HG03378 (cell line): Measurements from ENCODE around the gene ASXL1.
"Not testable (repeated sequence)": the region's sequence is repeated elsewhere in the genome, so short reads cannot be mapped to it uniquely, and the experiment has no call there.

Experiments
- ATAC-seq: cut with Tn5 transposase; IDR thresholded peaks from one replicate; pipeline ENCODE4 v1.9.1; 2021; ENCODE audit warnings: mild to moderate bottlenecking, moderate library complexity; ENCODE audit not compliant: unreplicated experiment

The ASXL1 gene

DNA sequence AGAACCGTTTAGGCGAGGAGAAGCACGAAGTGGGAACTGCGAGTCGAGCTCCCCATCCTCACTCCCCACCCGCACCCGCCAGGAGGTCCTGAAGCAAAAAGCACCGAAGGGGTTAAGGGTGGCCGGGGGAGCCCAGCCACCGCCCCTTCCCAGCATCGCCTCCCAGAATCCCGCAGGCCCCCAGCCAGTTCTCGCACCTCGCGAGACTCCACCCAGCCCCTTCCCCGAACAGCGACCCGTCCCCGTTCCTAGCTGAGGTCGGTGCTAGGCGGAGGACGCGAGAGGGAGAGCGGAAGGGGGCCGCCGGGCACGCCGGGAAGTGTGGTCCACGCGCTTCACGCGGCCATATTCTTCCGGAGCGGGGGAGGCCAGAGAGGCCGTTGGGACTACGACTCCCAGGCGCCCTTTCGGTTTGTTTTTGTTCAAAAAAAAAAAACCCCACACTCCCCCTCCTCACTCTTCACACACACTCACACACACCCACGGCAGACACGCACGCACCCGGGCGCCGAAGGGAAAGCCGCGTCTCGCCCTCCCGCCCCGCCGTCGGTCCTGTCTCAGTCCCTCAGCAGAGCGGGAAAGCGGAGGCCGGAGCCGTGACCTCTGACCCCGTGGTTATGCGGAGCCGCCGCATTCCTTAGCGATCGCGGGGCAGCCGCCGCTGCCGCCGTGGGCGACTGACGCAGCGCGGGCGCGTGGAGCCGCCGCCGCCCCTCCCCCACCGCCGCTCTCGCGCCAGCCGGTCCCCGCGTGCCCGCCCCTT, at the start of gene ASXL1:
Gene ASXL1, plus strand, starts transcription at position 463 of the 763 bp plus-strand sequence. CDS start 445 bp downstream, outside the sequence.
- peak; percentile 52 for ATAC-seq

DNA sequence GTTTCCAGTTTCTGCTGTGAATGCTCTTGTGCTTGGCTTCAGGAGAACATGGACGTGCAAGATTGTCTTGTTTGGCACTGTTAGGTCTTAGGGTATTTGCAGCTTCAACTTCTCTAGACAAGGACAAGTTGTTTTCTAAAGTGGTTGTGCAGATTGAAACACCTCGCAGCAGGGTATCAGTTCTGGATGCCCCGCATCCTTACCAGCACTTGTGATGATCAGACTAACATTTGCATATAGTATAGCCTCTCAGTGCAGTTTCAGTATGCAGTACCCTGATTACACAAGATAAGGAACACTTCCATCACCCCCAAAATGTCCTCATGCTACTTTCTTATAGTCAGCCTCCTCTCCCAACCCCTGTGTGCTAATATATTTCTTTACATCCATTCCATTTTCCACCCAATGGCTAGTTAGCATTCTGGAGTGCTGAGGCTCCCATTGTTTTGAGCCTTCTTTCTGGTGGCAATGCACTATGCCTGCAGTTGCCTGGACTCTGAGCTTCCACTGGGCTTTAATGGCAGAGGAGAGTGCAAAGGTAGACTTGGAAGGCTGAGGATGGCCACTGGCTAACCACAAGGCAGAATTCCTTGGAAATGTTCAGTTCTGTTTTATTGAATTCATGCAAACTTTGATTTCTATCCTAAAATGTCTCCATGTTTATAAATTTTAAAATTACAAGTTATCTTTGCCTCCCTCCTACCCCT, 45.3 kb upstream of the ASXL1 start:
- no peak for ATAC-seq

DNA sequence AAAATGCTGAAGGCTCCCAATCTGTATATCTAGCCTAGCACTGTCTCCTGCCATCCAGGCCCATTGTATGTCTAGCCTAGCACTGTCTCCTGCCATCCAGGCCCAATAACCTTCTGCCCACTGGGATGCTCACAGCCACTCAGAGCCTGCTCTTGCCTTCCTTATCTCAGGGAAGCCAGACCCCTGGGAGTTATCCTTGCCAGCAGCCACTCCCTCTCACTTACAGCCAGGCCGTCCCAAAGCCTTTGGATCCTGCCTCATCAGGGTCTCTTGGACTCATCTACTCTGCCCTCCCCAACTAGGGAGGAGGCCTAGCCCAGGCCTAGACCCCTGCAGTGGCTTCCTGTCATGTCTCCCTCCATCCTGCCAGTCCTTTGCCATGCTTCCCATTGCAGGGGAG, 43.4 kb upstream of the ASXL1 start:
- ATAC-seq: no peak

DNA sequence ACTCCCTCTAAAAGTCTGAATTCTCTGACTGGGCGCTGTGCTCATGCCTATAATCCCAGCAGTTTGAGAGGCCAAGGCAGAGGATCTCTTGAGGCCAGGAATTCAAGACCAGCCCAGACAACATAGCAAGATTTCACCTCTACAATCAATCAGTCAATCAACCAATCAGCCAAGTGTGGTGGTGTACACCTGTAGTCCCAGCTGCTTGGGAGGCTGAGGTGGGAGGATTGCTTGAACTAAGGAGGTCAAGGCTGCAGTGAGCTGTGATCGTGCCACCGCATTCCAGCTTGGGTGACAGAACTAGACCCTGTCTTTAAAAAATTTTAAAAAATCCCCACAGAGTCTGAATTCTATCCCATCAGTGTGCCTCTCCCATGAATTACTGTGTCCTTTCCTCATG, 42.7 kb upstream of the ASXL1 start:
- ATAC-seq: no peak

DNA sequence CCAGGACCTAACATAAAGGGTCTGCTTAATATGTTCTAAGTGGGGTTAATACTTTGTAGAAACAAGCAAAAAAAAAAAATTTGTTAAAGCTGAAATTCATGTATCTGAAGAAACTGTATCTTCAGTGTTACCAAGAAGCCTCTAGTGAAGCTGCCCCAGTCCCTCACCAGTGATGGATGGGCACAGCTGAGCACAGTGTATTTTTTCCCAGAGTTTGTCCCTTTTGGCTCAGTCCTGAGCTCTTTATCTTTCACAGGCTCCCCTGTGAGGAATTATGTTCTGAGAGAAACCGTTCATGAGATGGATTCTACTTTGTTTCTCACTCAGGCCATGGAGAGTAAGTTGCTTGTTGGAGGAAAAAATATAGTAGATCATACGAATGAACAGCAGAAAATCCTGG, 42.2 kb upstream of the ASXL1 start:
- ATAC-seq: no peak

DNA sequence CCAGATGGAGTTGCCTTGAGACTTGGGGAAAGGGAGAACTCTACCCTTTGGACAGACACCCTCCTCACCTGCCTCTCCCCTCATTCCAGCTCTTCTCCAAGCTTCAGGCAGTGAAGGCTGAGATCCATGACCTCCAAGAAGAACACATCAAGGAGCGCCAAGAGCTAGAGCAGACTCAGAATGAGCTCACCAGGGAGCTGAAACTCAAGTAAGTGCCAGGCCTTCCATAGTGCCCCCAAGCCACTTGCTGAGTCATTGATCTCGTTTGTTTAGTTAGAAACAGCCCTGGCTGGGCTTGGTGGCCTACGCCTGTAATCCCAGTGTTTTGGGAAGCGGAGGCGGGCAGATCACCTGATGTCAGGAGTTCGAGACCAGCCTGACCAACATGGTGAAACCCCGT, 41.5 kb upstream of the ASXL1 start:
- ATAC-seq: no peak

DNA sequence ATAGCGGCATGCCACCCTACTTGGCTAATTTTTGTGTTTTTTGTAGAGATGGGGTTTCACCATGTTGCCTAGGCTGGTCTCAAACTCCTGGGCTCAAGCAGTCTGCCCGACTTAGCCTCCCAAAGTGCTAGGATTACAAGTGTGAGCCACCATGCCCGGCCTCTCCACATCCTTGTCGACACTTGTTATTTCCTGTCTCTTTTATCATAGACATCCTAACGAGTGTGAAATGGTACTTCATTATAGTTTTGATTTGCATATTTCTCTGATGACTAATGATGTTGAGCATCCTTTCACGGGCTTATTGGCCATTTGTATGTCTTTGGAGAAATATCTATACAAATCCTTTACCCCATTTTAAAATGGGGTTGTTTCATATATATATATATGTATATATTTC, 39.0 kb upstream of the ASXL1 start:
- no peak for ATAC-seq

DNA sequence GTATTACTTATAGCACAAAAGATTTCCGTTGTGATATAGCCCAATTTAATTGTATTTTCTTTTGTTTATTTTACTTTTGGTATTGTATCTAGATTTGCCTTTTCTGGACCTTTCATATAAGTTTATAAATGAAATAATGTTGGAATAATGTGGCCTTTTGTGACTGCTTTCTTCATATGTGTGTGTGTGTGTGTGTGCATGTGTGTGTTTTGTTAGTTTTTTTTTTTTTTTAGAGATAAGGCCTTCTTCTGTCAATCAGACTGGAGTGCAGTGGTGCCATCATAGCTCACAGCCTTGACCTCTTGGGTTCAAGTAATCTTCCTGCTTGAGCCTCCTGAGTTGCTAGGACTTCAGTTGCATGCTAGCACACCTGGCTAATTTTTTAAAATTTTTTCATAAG, 37.8 kb upstream of the ASXL1 start:
- no peak for ATAC-seq

DNA sequence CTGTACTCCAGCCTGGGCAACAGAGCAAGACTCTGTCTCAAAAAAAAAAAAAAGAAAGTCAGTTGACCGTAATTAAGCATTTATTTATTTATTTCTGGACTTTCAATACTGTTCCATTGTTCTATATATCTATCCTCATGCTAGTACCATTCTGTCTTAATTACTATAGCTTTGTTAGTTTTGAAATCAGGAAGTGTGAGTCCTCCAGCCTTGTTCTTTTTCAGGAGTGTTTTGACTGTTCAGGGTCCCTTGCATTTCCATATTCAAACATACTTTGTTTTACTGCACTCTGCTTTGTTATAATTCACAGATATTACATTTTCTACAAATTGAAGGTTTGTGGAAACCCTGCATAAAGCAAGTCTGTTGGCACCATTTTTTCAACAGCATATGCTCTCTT, 36.7 kb upstream of the ASXL1 start:
- ATAC-seq: no peak

DNA sequence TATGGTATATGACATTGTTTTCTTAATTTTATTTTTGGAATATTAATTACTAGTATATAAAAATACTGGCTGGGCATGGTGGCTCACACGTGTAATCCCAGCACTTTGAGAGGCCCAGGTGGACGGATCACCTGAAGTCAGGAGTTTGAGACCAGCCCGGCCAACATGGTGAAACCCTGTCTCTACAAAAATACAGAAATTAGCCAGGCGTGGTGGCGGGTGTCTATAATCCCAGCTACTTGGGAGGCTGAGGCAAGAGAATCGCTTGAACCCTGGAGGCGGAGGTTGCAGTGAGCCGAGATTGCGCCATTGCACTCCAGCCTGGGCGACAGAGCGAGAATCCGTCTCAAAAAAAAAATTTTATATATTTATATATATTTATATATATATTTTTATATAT, 35.9 kb upstream of the ASXL1 start:
- not testable (repeated sequence) for ATAC-seq

DNA sequence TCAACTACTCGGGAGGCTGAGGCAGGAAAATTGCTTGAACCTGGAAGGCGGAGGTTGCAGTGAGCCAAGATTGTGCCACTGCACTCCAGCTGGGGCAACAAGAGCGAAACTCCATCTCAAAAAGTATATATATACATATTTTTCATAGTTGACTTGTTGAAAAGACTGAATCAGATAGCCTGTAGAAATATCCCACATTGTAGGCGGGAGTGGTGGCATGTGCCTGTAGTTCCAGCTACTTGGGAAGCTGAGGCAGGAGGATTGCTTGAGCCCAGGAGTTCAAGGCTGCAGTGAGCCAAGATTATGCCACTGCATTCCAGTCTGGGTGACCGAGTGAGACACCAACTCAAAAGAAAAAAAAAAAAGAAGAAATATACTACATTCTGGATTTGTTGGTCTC, 34.4 kb upstream of the ASXL1 start:
- not testable (repeated sequence) for ATAC-seq

DNA sequence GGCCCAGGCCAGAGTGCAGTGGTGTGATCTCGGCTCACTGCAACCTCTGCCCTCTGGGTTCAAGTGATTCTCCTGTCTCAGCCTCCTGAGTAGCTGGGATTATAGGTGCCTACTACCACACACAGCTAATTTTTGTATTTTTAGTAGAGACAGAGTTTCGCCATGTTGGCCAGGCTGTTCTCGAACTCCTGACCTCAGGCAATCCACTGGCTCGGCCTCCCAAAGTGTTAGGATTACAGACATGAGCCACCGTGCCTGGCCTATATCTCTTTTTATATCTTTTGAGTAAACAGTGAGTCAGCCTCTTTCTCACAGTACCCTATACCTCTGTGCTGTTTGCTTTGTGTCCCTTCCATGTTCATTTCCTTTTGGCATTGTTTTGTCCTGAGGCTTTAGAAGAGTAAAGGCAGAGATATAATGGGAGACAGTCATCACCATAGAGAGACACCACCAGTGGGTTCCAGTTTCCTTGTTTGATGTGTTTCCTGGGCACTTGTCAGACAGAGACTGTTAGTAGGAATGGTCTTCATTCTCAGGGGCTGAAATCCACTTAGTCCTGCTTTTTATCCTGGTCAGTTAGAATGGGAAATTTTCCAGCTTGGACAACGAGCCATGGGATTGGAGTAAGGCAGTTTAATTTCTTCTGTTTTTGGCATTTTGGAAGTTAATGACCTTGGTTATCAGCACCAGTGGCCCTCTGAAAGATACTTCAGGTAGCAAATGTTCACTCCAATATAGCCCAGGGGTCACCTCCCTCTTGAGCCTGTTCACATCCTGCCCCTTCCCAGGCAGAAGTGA, 32.2 kb upstream of the ASXL1 start:
- ATAC-seq: no peak

DNA sequence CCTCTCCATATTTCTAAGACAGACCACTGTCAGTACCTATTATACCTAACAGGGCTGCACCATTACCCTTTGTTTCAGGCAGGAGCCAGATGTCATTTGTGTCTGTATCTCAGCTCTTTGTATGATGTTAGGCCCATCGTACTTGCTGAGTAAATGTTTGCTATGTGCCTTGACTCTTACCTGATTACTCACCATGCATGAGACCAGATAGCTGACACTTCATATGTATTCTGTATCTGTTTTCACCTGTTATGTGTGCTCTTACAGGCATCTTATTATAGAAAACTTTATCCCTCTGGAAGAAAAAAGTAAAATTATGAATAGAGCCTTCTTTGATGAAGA, 31.7 kb upstream of the ASXL1 start:
- no peak for ATAC-seq

DNA sequence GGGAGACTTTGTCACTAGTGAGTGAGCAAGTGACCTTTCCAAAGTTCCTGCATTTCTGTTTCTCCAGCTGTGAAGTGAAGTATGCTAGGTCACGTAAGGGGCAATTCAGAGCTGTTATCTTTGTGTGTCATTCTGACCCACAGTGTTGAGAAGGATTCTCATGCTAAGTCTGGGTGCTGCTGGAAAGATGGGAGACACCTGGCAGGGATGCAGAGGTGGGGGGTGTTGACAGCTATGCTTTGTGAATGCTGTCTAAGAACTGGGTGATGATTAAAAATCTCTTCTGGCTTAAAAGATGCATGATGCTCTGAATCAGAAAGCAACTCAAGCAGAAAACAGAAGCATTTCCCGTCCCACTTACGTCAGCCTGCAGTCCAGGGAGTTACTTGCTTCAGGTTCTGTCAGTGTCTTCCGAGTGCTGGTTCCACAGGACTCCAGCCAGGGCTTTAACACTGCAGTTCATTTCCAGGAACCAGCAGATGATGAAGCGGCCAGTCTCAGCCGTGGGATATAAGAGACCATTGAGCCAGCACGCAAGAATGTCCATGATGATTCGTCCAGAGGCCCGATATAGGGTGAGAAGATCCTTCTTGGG, 30.9 kb upstream of the ASXL1 start:
- no peak for ATAC-seq

DNA sequence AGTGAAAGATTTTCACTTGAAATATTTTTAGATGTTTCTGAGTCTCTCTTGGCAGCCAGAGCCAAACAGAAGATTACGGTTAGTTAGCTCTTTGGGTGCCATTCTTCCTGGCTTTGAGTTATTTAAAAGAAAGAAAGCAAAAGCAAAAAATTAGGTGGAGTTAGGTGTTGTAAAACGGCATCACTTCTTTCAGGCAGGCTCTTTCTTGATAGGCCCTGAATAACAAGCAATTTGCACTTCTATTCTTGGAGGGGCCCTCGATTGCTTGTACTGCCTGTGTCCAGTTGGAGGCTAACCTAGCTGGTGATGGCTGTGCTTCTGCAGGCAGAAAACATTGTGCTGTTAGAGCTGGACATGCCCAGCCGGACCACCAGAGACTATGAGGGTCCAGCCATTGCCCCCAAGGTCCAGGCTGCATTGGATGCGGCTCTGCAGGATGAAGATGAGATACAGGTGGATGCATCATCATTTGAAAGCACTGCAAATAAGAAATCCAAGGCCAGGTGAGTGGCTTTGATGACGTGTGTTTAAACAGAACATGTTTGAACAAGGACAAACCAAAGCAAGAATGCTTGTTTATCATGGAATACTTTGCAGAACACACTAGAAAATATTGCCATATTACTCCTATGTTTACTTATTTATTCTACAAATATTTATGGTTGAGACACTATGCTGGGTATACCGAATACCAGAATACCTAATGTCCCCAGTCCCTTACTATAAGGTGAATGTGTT, 28.1 kb upstream of the ASXL1 start:
- no peak for ATAC-seq

DNA sequence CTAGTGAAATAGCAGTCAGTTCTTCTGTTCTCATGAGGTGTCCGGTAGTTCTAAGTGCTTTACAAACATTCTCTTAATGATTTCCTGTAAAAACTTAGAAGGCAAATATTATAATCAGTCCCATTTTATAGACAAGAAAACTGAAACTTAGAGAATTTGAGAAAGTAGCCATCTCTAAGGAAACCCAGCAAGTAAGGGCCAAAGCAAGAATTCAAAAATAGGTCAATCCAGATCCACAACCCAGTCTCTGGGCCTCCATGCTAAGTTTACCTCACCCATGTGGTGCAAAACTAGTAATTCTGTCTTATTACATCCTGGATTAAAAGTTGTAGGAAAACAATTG, 27.6 kb upstream of the ASXL1 start:
- no peak for ATAC-seq

DNA sequence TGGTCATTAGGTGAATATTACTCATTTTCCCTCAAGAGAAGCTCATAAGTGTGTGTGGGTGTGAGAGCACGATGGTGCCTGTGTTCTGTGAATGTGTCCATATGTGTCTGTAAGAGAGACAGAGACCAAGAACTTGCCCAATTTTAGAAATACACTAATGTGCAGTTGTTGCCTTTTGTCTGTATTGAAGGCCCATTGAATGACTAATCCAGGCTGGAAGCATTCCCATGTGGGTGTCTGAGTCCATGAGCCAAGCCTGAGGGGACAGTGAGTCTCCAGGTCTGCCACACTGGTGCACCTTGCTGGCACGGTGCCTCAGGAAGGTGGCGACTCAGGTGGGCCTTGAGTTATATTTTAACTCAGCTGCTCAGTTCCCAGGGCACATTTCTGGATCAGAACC, 25.5 kb upstream of the ASXL1 start:
- ATAC-seq: no peak

DNA sequence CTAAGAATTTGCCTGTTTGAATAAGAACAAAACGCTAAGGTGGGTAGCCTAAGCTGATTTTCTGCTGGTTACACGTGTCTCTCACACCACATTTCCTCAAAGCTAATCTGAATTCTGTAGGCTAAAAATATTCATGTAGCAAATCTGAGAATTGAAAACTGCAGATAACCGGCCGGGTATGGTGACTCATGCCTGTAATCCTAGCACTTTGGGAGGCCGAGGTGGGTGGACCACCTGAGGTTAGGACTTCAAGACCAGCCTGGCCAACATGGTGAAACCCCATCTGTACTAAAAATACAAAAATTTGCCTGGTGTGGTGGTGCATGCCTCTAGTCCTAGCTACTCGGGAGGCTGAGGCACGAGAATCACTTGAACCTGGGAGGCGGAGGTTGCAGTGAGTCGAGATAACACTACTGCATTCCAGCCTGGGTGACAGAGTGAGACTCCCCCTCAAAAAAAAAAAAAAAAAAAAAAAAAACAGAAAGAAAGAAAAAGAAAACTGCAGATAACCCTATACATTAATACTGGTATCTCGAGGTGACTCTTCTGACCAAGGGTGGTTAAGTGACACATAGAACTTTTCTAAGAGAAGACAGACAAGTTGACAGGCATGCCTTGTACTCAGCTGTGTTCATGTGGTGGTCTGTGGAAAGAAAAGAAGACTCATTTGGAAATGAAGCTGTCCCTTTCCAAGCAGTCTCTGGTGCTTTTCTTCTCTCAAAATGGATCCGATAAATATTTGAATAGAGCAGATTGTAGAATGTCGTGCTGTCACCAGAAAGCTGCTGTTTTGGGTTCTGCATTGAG, 24.7 kb upstream of the ASXL1 start:
- ATAC-seq: peak; percentile 45

DNA sequence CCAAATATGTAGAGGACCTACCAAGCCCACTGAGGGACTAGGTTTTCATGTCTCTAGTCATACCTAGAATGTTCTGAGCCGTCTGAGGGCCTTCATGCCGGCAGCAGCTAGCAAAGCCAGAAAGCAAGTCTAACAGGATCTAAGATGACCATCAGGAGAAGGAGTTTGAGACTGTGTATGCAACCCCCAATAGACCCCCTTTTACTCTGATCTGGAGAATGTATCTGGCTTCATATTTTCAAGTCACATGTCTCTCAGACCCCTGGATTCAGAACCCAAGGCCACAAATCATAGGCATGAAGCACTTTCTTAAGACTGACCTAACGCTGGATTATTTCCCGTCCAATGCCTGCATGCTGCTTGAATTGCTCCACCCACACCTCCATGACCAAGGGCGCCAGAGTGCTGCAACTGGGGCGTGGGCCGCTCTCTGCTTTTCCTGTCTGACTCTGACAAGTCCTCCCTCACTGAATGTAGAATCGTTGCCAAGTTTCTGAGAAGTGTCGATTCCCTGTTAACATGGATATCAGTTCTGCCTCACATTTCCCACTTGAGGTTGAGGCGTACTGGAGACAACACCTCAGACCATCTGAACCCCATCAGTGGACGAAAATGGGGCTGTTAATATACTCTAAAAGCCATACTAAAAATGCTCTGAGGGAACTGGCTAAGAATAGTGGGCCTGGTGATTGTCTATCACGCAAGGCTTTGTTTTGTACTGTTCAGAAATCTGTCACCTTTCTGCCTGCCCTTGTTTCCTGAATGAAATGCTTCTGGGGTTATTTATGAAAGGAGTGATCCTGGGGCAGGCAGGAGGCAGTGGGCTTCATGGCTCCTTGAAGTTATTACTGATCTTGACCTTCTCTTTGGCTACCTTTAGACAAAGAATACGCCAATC, 23.9 kb upstream of the ASXL1 start:
- ATAC-seq: peak; percentile 4
